HepG2 (cell line): Measurements from ENCODE around the gene ARHGAP32. TPM values are rescaled to one million over a fixed set of nuclear protein-coding genes. Genes with fewer than 3 reads are reported as not detected.

ENCODE experiments used
- ATAC-seq: fragments of 200-7000 bp; cut with Tn5 transposase; 3 replicates; pipeline ENCODE4 v1.9.1; 2020; ENCODE audit warnings: mild to moderate bottlenecking, moderate library complexity
- BruUV-seq: library from RNA; stranded (reverse); fragments of 400-500 nt; replicated peaks from 2 replicates; lab custom pipeline; 2021; lab: Mats Ljungman, UMichigan
- CTCF ChIA-PET: fragments of 300-600 bp; formaldehyde crosslinking; extraction: SDS; loops from one replicate; lab custom pipeline; 2021; ENCODE audit warnings: low total read pairs, inconsistent platforms, low intra/inter-chr PET ratio; lab: Yijun Ruan, JAX
- POLR2A ChIA-PET: fragments of 350-600 bp; sonication (Branson Sonifier 250); formaldehyde crosslinking; loops from one replicate; lab custom pipeline; 2020; ENCODE audit warnings: antibody characterized with exemption, inconsistent platforms; lab: Yijun Ruan, JAX
- DNase-seq: peaks from one replicate; pipeline ENCODE4 v3.0.0-alpha.2; 2015; ENCODE audit warnings: low spot score
- FAIRE-seq: peaks from 3 replicates; lab custom pipeline; 2011; peaks lifted over from hg19 to GRCh38; lab: Jason Lieb, UNC
- H2AFZ ChIP-seq: one replicate; pipeline ENCODE4 v1.6.1; 2011; ENCODE audit warnings: low read length, inconsistent platforms
- H3K27ac ChIP-seq: fragments of 300-600 bp; 3 replicates; pipeline ENCODE4 v1.8.0; 2011; ENCODE audit warnings: mixed run types, mild to moderate bottlenecking, mixed read lengths, low read length, inconsistent platforms; ENCODE audit not compliant: insufficient read depth; ENCODE audit errors: extremely low read length
- H3K27me3 ChIP-seq, 2 experiments: fragments of 200-600 bp in 1 of 2; 2 replicates in 1 of 2; 3 replicates in 1 of 2; pipeline versions ENCODE4 v1.6.0 to v1.8.0; 2011; ENCODE audit warnings: low read length in 2 of 2, mild to moderate bottlenecking in 2 of 2, moderate library complexity in 2 of 2, inconsistent platforms in 1 of 2; ENCODE audit not compliant: insufficient read depth in 2 of 2, control insufficient read depth in 1 of 2
- H3K36me3 ChIP-seq, 2 experiments: fragments of 200-600 bp in 1 of 2; replicated peaks in 1 of 2; 2 replicates in 1 of 2; 3 replicates in 1 of 2; pipeline versions ENCODE4 v1.5.1 to v1.8.0; 2011; ENCODE audit warnings: low read length in 2 of 2, inconsistent platforms in 1 of 2; ENCODE audit not compliant: insufficient read depth in 2 of 2, control insufficient read depth in 1 of 2
- H3K4me1 ChIP-seq: 2 replicates; pipeline ENCODE4 v1.5.1; 2012; ENCODE audit warnings: low read length, inconsistent platforms; ENCODE audit not compliant: insufficient read depth
- H3K4me2 ChIP-seq: 2 replicates; pipeline ENCODE4 v1.6.0; 2011; ENCODE audit warnings: low read depth, low read length, inconsistent platforms
- H3K4me3 ChIP-seq, 3 experiments: fragments of 200-600 bp in 1 of 3; sonication (generic), shearing (Covaris generic) in 1 of 3; replicated peaks in 1 of 3; 2 replicates each; pipeline ENCODE4 v1.5.1; 2011 to 2016; ENCODE audit warnings: low read length in 3 of 3, inconsistent platforms in 2 of 3, low read depth in 2 of 3, mild to moderate bottlenecking in 2 of 3, control low read depth in 1 of 3, mixed read lengths in 1 of 3; ENCODE audit not compliant: insufficient read depth in 1 of 3
- H3K79me2 ChIP-seq: one replicate; pipeline ENCODE4 v1.6.1; 2011; ENCODE audit warnings: low read length, inconsistent platforms; ENCODE audit not compliant: insufficient read depth
- H3K9ac ChIP-seq: 2 replicates; pipeline ENCODE4 v1.6.0; 2011; ENCODE audit warnings: mild to moderate bottlenecking, low read depth, low read length, inconsistent platforms; ENCODE audit not compliant: insufficient read depth
- H3K9me3 ChIP-seq: 2 replicates; pipeline ENCODE4 v1.5.1; 2012; ENCODE audit warnings: mild to moderate bottlenecking, low read length
- H4K20me1 ChIP-seq: 2 replicates; pipeline ENCODE4 v1.6.0; 2011; ENCODE audit warnings: inconsistent platforms, mild to moderate bottlenecking, low read length, moderate library complexity; ENCODE audit not compliant: insufficient read depth
- FOXO4 ChIP-seq: sonication (generic); formaldehyde crosslinking; conservative IDR thresholded peaks from 2 replicates; pipeline ENCODE4 v1.8.1; 2023; ENCODE audit warnings: missing genetic modification reagents
- SYNCRIP ChIP-seq: fragments of 200-400 bp; formaldehyde crosslinking; IDR thresholded peaks from 2 replicates; pipeline ENCODE4 v1.6.1; 2018; ENCODE audit warnings: mild to moderate bottlenecking, low read depth, low read length; ENCODE audit not compliant: insufficient read depth
- ZNF34 ChIP-seq: sonication (generic); formaldehyde crosslinking; IDR thresholded peaks from 2 replicates; pipeline ENCODE4 v1.4.0; 2020; ENCODE audit warnings: mild to moderate bottlenecking, missing genetic modification reagents, borderline replicate concordance
- ZNF563 ChIP-seq: sonication (generic); formaldehyde crosslinking; IDR thresholded peaks from 2 replicates; pipeline ENCODE4 v1.8.0; 2022; ENCODE audit warnings: mild to moderate bottlenecking, moderate library complexity, missing genetic modification reagents
- ZNF598 ChIP-seq: sonication (generic); formaldehyde crosslinking; IDR thresholded peaks from 2 replicates; pipeline ENCODE4 v1.5.1; 2020; ENCODE audit warnings: mild to moderate bottlenecking, missing genetic modification reagents, borderline replicate concordance
- ZNF768 ChIP-seq: sonication (generic); formaldehyde crosslinking; IDR thresholded peaks from 2 replicates; pipeline ENCODE4 v1.4.0; 2020; ENCODE audit warnings: missing genetic modification reagents
- WGBS: methylation state at CpG from one replicate; pipeline ENCODE4 v1.1.6; 2017; ENCODE audit warnings: low lambda C conversion rate; 5-methylcytosine and 5-hydroxymethylcytosine counted together
- in situ Hi-C: cut with HindIII; loops from 2 replicates; pipeline ENCODE4 v1.10.0; 2017; ENCODE audit warnings: low pct_unique_long_range_greater_than_20kb; ENCODE audit not compliant: extremely low pct_ligation_motif_present
- intact Hi-C: fragments of 100-400 bp; cut with micrococcal nuclease; formaldehyde crosslinking; loops from one replicate; pipeline ENCODE4 v1.10.0; 2022; ENCODE audit not compliant: unreplicated experiment
- polyA plus RNA-seq, 8 experiments: library from polyadenylated mRNA; depleted of rRNA in 3 of 8; stranded (reverse) in 7 of 8; unstranded in 1 of 8; fragments of >200 nt; fragmentation: Illumina TruSeq in 4 of 8; extraction: Trizol in 4 of 8; gene quantifications; 2 replicates each; pipeline versions ENCODE4 v1.2.1 to v1.2.3, GENCODE V29; 2011 to 2016; ENCODE audit warnings: low read depth in 4 of 8, missing spikeins in 1 of 8, mixed read lengths in 1 of 8; ENCODE audit not compliant: insufficient read depth in 1 of 8
- total RNA-seq, 5 experiments: library from RNA; depleted of rRNA; stranded (reverse); fragments of >200 nt; fragmentation: Illumina TruSeq; extraction: Trizol; gene quantifications; 2 replicates each; pipeline ENCODE4 v1.2.3, GENCODE V29; 2016; ENCODE audit warnings: low read depth in 1 of 5
- TF ChIP-seq, protein P1 (sequence below): sonication (generic); formaldehyde crosslinking; IDR thresholded peaks from 2 replicates; pipeline ENCODE4 v1.4.0; 2020; ENCODE audit warnings: mild to moderate bottlenecking, missing genetic modification reagents

ARHGAP32 gene
- total and polyA plus RNA-seq, 2 of the 13 experiments (the other 11 are each of a cell fraction or from before 2014, with no cell fraction given): 6.3 to 8.2 TPM

DNA sequence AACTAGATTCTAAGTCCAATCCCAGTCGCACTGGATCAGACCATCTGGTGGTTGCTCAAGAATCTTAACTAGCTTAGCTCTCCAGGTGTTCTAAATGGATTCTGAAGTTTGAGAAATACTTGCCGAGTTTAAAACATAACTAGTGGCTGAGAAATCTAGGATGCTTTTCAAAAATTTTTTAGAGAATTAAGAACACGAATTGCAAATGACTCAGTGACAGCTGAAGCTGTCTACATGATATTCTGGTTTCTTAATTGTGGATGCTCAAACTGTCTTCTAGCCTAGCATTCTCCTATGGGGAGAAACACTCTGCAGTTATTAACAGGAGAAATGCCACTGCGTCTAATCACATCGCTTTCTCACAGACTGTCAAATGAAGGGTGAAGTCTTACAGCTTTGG is 229.2 kb downstream of the ARHGAP32 start:
- no peaks in the 10 kb centered on the region for H3K9me3 ChIP-seq
- no peak overlapping the region for H3K4me3 ChIP-seq
- POLR2A ChIA-PET: no interaction called here
- H3K36me3 ChIP-seq: no peaks in the 10 kb centered on the region
- H3K79me2 ChIP-seq: no peaks in the 10 kb centered on the region
- no peak overlapping the region for H2AFZ ChIP-seq
- FAIRE-seq: no peak
- H4K20me1 ChIP-seq: no peaks in the 10 kb centered on the region
- intact Hi-C loops: no loop called here
- CTCF ChIA-PET: no interaction called here
- H3K4me2 ChIP-seq: no peak overlapping the region
- H3K27me3 ChIP-seq: no peaks in the 10 kb centered on the region
- H3K9ac ChIP-seq: no peak overlapping the region
- ATAC-seq: no peak
- no peak for TF ChIP-seq FOXO4 (CRISPR knock-in tag)
- TF ChIP-seq, all 625 proteins: peak for 0
- H3K4me1 ChIP-seq: no peaks in the 10 kb centered on the region
- 93% methylated on average over 5 of the region's 5 CpGs for WGBS
- BruUV-seq: no TSS peak
- in situ Hi-C loops: no loop called here
- no peak overlapping the region for H3K27ac ChIP-seq
- DNase-seq: no peak

- 97% methylated on average over 2 of the region's 2 CpGs for WGBS
- H3K9ac ChIP-seq: no peak overlapping the region
- no peak for FAIRE-seq
- CTCF ChIA-PET: no interaction called here
- no peak overlapping the region for H2AFZ ChIP-seq
- ATAC-seq: no peak
- no peaks in the 10 kb centered on the region for H3K4me1 ChIP-seq
- no TSS peak for BruUV-seq
- H3K27me3 ChIP-seq: no peaks in the 10 kb centered on the region
- no peaks in the 10 kb centered on the region for H3K79me2 ChIP-seq
- no peaks in the 10 kb centered on the region for H3K36me3 ChIP-seq
- no peaks in the 10 kb centered on the region for H3K9me3 ChIP-seq
- no peak overlapping the region for H3K27ac ChIP-seq
- no peak for TF ChIP-seq SYNCRIP
- no peak for TF ChIP-seq ZNF598 (CRISPR knock-in tag)
- no peak for TF ChIP-seq ZNF563 (CRISPR knock-in tag)
- TF ChIP-seq ZNF34 (CRISPR knock-in tag): no peak
- TF ChIP-seq ZNF768 (CRISPR knock-in tag): no peak
- TF ChIP-seq, protein P1, sequence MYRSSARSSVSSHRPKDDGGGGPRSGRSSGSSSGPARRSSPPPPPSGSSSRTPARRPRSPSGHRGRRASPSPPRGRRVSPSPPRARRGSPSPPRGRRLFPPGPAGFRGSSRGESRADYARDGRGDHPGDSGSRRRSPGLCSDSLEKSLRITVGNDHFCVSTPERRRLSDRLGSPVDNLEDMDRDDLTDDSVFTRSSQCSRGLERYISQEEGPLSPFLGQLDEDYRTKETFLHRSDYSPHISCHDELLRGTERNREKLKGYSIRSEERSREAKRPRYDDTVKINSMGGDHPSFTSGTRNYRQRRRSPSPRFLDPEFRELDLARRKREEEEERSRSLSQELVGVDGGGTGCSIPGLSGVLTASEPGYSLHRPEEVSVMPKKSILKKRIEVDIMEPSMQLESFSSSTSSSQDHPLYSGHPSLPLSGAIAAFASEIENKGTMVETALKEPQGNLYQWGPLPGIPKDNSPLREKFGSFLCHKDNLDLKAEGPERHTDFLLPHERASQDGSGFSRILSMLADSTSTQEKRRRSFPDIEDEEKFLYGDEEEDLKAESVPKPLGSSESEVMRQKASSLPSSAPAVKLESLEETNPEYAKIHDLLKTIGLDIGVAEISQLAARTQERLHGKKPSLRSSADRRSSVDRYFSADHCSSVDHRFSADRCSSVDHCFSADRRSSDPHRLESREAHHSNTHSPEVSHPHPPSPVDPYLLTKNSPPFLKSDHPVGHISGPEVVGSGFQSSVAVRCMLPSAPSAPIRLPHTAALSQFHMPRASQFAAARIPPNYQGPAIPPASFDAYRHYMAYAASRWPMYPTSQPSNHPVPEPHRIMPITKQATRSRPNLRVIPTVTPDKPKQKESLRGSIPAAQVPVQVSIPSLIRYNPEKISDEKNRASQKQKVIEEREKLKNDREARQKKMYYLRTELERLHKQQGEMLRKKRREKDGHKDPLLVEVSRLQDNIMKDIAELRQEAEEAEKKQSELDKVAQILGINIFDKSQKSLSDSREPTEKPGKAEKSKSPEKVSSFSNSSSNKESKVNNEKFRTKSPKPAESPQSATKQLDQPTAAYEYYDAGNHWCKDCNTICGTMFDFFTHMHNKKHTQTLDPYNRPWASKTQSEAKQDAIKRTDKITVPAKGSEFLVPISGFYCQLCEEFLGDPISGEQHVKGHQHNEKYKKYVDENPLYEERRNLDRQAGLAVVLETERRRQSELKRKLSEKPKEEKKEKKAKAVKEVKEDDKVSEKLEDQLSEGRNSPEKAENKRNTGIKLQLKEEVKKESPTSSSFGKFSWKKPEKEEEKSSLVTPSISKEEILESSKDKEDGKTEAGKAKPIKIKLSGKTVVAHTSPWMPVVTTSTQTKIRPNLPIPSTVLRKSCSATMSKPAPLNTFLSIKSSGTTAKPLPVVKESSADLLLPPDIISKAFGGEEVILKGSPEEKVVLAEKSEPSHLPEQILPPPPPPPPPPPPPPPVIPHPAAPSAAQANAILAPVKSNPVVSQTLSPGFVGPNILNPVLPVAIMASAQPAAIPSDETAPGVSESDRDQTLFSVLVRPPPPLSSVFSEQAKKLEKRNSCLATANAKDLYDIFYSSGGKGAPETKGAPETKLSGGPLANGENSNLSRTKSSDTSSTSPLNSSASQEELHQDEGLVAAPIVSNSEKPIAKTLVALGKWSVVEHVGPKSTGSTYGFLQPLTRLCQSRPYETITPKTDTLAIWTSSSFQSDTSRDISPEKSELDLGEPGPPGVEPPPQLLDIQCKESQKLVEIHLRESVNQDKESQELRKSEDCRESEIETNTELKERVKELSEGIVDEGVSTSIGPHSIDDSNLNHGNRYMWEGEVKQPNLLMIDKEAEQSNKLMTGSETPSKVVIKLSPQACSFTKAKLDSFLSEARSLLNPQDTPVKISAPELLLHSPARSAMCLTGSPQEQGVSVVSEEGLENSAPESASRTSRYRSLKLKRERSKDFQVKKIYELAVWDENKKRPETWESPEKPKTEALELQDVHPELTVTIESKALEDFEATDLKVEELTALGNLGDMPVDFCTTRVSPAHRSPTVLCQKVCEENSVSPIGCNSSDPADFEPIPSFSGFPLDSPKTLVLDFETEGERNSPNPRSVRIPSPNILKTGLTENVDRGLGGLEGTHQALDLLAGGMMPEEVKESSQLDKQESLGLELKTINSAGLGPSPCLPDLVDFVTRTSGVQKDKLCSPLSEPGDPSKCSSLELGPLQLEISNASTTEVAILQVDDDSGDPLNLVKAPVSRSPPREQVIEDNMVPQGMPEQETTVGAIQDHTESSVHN (CRISPR knock-in tag): no peak
- TF ChIP-seq, all 625 proteins: peak for 0
- intact Hi-C loops: no loop called here
- Histone ChIP-seq H4K20me1 (no peaks in the 10 kb centered on the region), H3K4me3 (no peak overlapping the region), H3K4me2 (no peak overlapping the region)
- in situ Hi-C loops: no loop called here
- DNase-seq: no peak
- POLR2A ChIA-PET: no interaction called here
Measured at GRCh38 chr11:128961645-128962044, 230.5 kb downstream of the ARHGAP32 start.
